ENCODE measurements around the gene CPLANE2. TPM values are rescaled to one million over a fixed set of nuclear protein-coding genes. Genes with fewer than 3 reads are reported as not detected.
"Not testable (repeated sequence)": the region's sequence is repeated elsewhere in the genome, so short reads cannot be mapped to it uniquely, and the experiment has no call there.

CPLANE2 gene
- total RNA-seq, 6 donors from 2014 or later: 3.0 to 11.6 (median 8.0) TPM

DNA sequence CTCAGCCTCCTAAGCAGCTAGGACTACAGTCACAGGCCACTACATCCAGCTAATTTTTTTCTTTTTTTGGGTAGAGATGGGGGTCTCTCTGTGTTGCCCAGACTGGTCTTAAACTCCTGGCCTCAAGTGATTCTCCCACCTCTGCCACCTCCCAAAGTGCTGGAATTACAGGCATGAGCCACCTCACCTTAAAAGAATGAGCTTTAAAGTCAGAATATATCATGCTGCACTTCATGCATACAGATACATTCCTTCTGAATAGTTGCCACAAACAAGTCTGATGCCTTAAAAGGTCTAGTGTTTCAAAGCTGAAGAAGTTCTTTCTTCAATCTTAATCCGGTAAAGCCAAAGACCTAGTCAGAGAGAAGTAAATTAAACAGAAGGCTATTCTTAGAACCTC lies 23.8 kb upstream of the CPLANE2 start:
- H3K27ac ChIP-seq: no peak overlapping the region
- 78 to 81% methylated on average over 1 of the region's 1 CpG for WGBS, 2 donors
- no peak overlapping the region for H3K4me3 ChIP-seq
- peaks cover 0 to 8% (median 0%) of the 10 kb centered on the region in 4 donors for H3K36me3 ChIP-seq
- H3K4me1 ChIP-seq: peaks cover 0 to 4% (median 1%) of the 10 kb centered on the region in 4 donors
- TF ChIP-seq EP300 (IDR thresholded peaks at IDR 0.05): no peak
- TF ChIP-seq, protein P1, sequence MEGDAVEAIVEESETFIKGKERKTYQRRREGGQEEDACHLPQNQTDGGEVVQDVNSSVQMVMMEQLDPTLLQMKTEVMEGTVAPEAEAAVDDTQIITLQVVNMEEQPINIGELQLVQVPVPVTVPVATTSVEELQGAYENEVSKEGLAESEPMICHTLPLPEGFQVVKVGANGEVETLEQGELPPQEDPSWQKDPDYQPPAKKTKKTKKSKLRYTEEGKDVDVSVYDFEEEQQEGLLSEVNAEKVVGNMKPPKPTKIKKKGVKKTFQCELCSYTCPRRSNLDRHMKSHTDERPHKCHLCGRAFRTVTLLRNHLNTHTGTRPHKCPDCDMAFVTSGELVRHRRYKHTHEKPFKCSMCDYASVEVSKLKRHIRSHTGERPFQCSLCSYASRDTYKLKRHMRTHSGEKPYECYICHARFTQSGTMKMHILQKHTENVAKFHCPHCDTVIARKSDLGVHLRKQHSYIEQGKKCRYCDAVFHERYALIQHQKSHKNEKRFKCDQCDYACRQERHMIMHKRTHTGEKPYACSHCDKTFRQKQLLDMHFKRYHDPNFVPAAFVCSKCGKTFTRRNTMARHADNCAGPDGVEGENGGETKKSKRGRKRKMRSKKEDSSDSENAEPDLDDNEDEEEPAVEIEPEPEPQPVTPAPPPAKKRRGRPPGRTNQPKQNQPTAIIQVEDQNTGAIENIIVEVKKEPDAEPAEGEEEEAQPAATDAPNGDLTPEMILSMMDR (IDR thresholded peaks at IDR 0.05): no peak
- no peak for ATAC-seq (ENCODE audit: low FRiP score in 2 of 2)
- no peaks in the 10 kb centered on the region for H3K27me3 ChIP-seq
- no peak for DNase-seq
- H3K9me3 ChIP-seq: no peaks in the 10 kb centered on the region

DNA sequence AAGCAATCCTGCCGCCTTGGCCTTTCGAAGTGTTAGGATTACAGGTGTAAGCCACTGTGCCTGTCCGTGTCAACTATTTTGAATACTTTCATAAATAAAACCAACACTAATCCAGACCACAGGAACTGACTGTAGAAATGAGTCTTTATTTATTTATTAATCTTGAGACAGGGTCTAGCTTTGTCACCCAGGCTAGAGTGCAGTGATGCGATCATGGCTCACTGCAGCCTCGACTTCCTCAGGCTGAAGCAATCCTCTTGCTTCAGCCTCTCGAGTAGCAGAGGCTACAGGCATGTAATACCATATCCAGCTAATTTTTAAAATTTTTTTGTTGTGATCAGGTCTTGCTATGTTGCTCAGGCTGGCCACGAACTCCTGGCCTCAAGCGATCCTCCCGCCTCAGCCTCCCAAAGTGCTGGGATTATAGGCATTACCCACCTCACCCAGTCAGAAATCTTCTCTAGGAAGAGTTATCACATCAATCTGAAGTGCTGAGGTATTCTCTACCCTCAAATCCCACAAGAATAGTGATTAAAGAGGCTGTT lies 21.7 kb upstream of the CPLANE2 start:
- Histone ChIP-seq H3K4me3 (no peak overlapping the region), H3K36me3 (peaks cover 4 to 29% (median 12%) of the 10 kb centered on the region in 4 donors), H3K9me3 (no peaks in the 10 kb centered on the region), H3K27me3 (no peaks in the 10 kb centered on the region), H3K27ac (no peak overlapping the region), H3K4me1 (peaks cover 0 to 4% (median 1%) of the 10 kb centered on the region in 4 donors)
- ATAC-seq (ENCODE audit: low FRiP score in 2 of 2) (no peak), DNase-seq (no peak)
- 91 to 95% methylated on average over 9 of the region's 9 CpGs for WGBS, 2 donors
- TF ChIP-seq POLR2A (IDR thresholded peaks at IDR 0.05): no peak
- TF ChIP-seq, protein P1 (IDR thresholded peaks at IDR 0.05): no peak
- no peak for TF ChIP-seq EP300 (IDR thresholded peaks at IDR 0.05)
- TF ChIP-seq POLR2AphosphoS5 (IDR thresholded peaks at IDR 0.05): no peak

DNA sequence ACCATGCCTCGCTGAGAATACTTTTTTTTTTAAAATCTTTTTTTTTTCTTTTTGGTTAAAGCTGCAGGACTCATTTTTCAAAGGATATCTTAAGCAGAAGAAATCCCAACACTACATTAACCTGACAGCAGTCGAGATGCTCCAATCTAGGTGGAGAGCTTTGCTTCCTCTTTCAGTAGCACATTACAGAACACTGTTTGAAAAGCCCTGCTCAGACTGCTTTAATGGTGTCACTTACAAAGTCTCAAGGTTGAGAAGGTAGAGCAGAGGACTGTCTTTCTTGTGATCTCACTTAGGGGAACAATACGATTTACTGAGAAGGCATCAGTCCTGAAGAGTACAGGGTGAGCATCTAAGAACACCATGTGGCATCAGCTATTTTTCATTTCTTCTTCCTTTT lies 21.0 kb upstream of the CPLANE2 start:
- peaks cover 4 to 35% (median 18%) of the 10 kb centered on the region in 4 donors for H3K36me3 ChIP-seq
- no peaks in the 10 kb centered on the region for H3K27me3 ChIP-seq
- no peak overlapping the region for H3K27ac ChIP-seq
- ATAC-seq (ENCODE audit: low FRiP score in 2 of 2) (no peak), DNase-seq (no peak)
- no peak for TF ChIP-seq EP300 (IDR thresholded peaks at IDR 0.05)
- no peak for TF ChIP-seq POLR2A (IDR thresholded peaks at IDR 0.05)
- TF ChIP-seq, protein P1 (IDR thresholded peaks at IDR 0.05): no peak
- no peak for TF ChIP-seq POLR2AphosphoS5 (IDR thresholded peaks at IDR 0.05)
- no peak overlapping the region for H3K4me3 ChIP-seq
- WGBS, 2 donors: 90 to 93% methylated on average over 3 of the region's 3 CpGs
- no peaks in the 10 kb centered on the region for H3K9me3 ChIP-seq
- peaks cover 0 to 4% (median 1%) of the 10 kb centered on the region in 4 donors for H3K4me1 ChIP-seq

DNA sequence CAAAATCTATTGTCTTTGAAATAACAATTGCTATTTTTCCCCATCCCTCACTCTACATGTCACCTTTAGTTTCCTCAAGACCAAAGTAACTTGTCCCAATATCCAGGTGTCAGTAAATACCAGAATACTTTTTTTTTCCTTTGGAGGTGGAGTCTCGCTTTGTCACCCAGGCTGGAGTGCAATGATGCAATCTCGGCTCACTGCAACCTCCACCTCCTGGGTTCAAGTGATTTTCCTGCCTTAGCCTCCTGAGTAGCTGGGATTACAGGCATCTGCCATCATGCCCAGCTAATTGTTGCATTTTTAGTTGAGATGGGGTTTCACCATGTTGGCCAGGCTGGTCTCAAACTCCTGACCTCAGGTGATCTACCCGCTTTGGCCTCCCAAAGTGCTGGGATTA lies 20.6 kb upstream of the CPLANE2 start:
- H3K27me3 ChIP-seq; H3K9me3 ChIP-seq; H3K27ac ChIP-seq; H3K4me3 ChIP-seq; H3K4me1 ChIP-seq; ATAC-seq (ENCODE audit: low FRiP score in 2 of 2): not testable (repeated sequence)
- H3K36me3 ChIP-seq: peaks cover 4 to 39% (median 19%) of the 10 kb centered on the region in 4 donors
- peak in 1 of 2 donors; percentile 52 for DNase-seq
- WGBS, 2 donors: 77 to 82% methylated on average over 3 of the region's 3 CpGs

DNA sequence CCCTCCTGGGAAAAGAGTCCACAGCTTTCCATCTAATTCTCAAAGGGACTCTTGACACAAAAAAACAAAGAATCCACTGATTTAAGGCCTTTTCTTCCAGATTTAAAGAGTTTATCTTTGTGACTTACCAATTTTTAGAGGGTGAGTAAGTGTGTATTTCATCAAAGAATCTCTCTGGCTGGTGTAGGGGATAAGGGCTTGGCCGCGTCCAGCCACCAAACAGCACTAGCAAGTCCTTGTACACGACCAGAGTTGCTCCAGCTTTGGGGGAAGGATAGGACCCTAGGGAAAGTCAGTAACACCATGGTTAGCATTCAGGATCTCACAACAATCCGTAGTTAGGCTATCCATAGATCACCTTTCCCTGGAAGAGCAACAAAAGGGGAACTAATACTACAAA lies 19.5 kb upstream of the CPLANE2 start:
- 84 to 89% methylated on average over 4 of the region's 4 CpGs for WGBS, 2 donors
- ATAC-seq (ENCODE audit: low FRiP score in 2 of 2) (no peak), DNase-seq (no peak)
- Histone ChIP-seq H3K4me1 (peaks cover 0 to 4% (median 1%) of the 10 kb centered on the region in 4 donors), H3K9me3 (no peaks in the 10 kb centered on the region), H3K4me3 (no peak overlapping the region), H3K27me3 (no peaks in the 10 kb centered on the region), H3K36me3 (peaks cover 7 to 50% (median 29%) of the 10 kb centered on the region in 4 donors), H3K27ac (no peak overlapping the region)
- TF ChIP-seq POLR2AphosphoS5 (IDR thresholded peaks at IDR 0.05): no peak
- TF ChIP-seq POLR2A (IDR thresholded peaks at IDR 0.05): no peak
- TF ChIP-seq, protein P1 (IDR thresholded peaks at IDR 0.05): no peak
- TF ChIP-seq EP300 (IDR thresholded peaks at IDR 0.05): no peak

All from upper lobe of left lung (tissue), 6 donors.